A673 (cell line): ENCODE measurements around the gene BNC2. TPM values are rescaled to one million over a fixed set of nuclear protein-coding genes. Genes with fewer than 3 reads are reported as not detected.

ENCODE experiments used
- BruUV-seq: library from RNA; stranded (reverse); fragments of 400-500 nt; replicated peaks from 2 replicates; lab custom pipeline; 2021; lab: Mats Ljungman, UMichigan
- CTCF ChIA-PET: fragments of 300-600 bp; sonication (Branson Sonifier 250); formaldehyde crosslinking; loops from one replicate; lab custom pipeline; 2022; ENCODE audit warnings: antibody characterized with exemption; lab: Charles Lee
- POLR2A ChIA-PET: fragments of 300-600 bp; sonication (Branson Sonifier 250); formaldehyde crosslinking; loops from one replicate; lab custom pipeline; 2022; ENCODE audit warnings: antibody characterized with exemption; ENCODE audit not compliant: low non-redundant PET; lab: Charles Lee
- DNase-seq: peaks from one replicate; pipeline ENCODE4 v3.0.0-alpha.2; 2015; ENCODE audit warnings: low spot score
- H3K27ac ChIP-seq: fragments of 200-600 bp; sonication (generic); 2 replicates; pipeline ENCODE4 v1.5.1; 2016; ENCODE audit warnings: mixed run types, low read depth, mild to moderate bottlenecking, mixed read lengths, antibody characterized with exemption, low read length; ENCODE audit not compliant: poor library complexity, severe bottlenecking
- H3K27me3 ChIP-seq: fragments of 200-600 bp; sonication (generic); replicated peaks from 2 replicates; pipeline ENCODE4 v1.6.1; 2017; ENCODE audit warnings: mixed run types, low read depth, mild to moderate bottlenecking, mixed read lengths, antibody characterized with exemption, low read length; ENCODE audit not compliant: insufficient read depth, poor library complexity
- H3K36me3 ChIP-seq: fragments of 200-600 bp; sonication (generic); 2 replicates; pipeline ENCODE4 v1.6.1; 2016; ENCODE audit warnings: mixed run types, mild to moderate bottlenecking, mixed read lengths, antibody characterized with exemption, low read length; ENCODE audit not compliant: insufficient read depth, poor library complexity, severe bottlenecking
- H3K4me1 ChIP-seq: fragments of 200-600 bp; sonication (generic); 2 replicates; pipeline ENCODE4 v1.6.1; 2017; ENCODE audit warnings: mixed run types, mild to moderate bottlenecking, mixed read lengths, antibody characterized with exemption, low read length; ENCODE audit not compliant: insufficient read depth, poor library complexity, severe bottlenecking
- H3K4me3 ChIP-seq: fragments of 200-600 bp; sonication (generic); 2 replicates; pipeline ENCODE4 v1.5.1; 2016; ENCODE audit warnings: low read depth, mixed run types, mild to moderate bottlenecking, mixed read lengths, low read length; ENCODE audit not compliant: poor library complexity, severe bottlenecking
- H3K9me3 ChIP-seq: fragments of 200-600 bp; sonication (generic); 2 replicates; pipeline ENCODE4 v1.6.1; 2016; ENCODE audit warnings: mixed run types, low read depth, mild to moderate bottlenecking, mixed read lengths, antibody characterized with exemption, low read length; ENCODE audit not compliant: poor library complexity, severe bottlenecking
- EZH2 ChIP-seq: fragments of 200-600 bp; sonication (generic); IDR thresholded peaks from 2 replicates; pipeline ENCODE4 v1.6.1; 2017; ENCODE audit warnings: borderline replicate concordance, low read depth, mild to moderate bottlenecking, mixed read lengths, antibody characterized with exemption, low read length; ENCODE audit not compliant: poor library complexity, severe bottlenecking
- intact Hi-C: fragments of 100-400 bp; cut with micrococcal nuclease; formaldehyde crosslinking; loops from one replicate; pipeline ENCODE4 v1.10.0; 2022; ENCODE audit not compliant: unreplicated experiment
- total RNA-seq: library from RNA; stranded (reverse); gene quantifications from 2 replicates; pipeline ENCODE4 v1.2.3, GENCODE V29; 2021
- TF ChIP-seq, protein P1 (sequence below): fragments of 300-800, 200-600 bp; sonication (generic); conservative IDR thresholded peaks from 2 replicates; pipeline ENCODE4 v1.5.1; 2017; ENCODE audit warnings: low read depth, mild to moderate bottlenecking, antibody characterized with exemption, low read length, moderate library complexity, mixed read lengths

The BNC2 gene
- total RNA-seq, 1 experiment from 2014 or later, result 0.45 TPM

DNA sequence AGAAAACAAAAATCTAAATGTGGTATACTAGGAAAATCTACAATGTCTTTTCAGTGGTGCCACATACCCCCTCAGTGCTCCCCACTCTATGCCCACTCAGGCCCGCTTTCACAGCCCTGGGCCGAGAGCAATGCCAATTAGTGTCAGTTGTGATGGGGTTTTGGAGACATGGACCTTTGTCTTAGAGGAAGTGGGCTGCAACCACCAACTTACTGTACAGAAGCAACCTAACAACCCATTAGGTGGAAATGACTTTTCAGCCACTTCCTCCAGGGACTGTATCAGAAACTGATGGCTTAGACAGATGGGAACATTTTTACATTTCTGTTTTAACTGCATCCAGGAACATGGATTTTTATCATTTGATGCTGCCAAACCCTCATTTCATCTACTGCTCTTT is 268.0 kb downstream of the BNC2 start:
- Histone ChIP-seq H3K27me3 (no peaks in the 10 kb centered on the region), H3K4me1 (no peaks in the 10 kb centered on the region), H3K27ac (no peak overlapping the region), H3K36me3 (no peaks in the 10 kb centered on the region), H3K9me3 (no peaks in the 10 kb centered on the region), H3K4me3 (no peak overlapping the region)
- BruUV-seq, result no TSS peak
- ChIA-PET CTCF (no interaction called here), POLR2A (no interaction called here)
- no peak for DNase-seq
- TF ChIP-seq, protein P1, sequence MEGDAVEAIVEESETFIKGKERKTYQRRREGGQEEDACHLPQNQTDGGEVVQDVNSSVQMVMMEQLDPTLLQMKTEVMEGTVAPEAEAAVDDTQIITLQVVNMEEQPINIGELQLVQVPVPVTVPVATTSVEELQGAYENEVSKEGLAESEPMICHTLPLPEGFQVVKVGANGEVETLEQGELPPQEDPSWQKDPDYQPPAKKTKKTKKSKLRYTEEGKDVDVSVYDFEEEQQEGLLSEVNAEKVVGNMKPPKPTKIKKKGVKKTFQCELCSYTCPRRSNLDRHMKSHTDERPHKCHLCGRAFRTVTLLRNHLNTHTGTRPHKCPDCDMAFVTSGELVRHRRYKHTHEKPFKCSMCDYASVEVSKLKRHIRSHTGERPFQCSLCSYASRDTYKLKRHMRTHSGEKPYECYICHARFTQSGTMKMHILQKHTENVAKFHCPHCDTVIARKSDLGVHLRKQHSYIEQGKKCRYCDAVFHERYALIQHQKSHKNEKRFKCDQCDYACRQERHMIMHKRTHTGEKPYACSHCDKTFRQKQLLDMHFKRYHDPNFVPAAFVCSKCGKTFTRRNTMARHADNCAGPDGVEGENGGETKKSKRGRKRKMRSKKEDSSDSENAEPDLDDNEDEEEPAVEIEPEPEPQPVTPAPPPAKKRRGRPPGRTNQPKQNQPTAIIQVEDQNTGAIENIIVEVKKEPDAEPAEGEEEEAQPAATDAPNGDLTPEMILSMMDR, result no peak
- TF ChIP-seq EZH2, result no peak
- intact Hi-C loops, result loop anchor here (5.0 kb wide), 1 partner anchor 410 kb away; no protein-coding TSS in a partner anchor

DNA sequence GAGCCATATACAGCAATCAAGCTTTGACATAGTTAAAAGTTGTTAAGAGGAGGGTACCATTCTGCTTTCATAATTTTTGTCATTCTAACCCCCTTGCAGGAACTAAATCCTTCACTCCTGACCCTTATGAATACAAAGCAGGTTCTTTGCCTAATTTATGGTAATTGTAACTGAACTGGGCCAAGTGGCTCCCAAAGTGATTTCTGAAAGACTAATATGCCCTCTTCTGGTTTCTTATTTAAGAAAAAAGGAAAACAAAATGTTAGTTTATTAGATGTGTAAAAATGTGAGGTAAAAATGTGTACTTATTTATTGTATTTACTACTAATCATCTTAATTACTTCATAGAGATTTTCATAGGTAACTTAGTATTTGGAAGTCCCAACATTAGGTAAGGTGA is 268.5 kb downstream of the BNC2 start:
- TF ChIP-seq EZH2, result no peak
- TF ChIP-seq, protein P1, result no peak
- BruUV-seq, result no TSS peak
- no peaks in the 10 kb centered on the region for H3K4me1 ChIP-seq
- no peaks in the 10 kb centered on the region for H3K9me3 ChIP-seq
- ChIA-PET POLR2A (no interaction called here), CTCF (no interaction called here)
- peak; percentile 6 for DNase-seq
- no peaks in the 10 kb centered on the region for H3K27me3 ChIP-seq
- no peaks in the 10 kb centered on the region for H3K36me3 ChIP-seq
- H3K27ac ChIP-seq, result no peak overlapping the region
- intact Hi-C loops, result loop anchor here (5.0 kb wide), 1 partner anchor 410 kb away; no protein-coding TSS in a partner anchor
- H3K4me3 ChIP-seq, result no peak overlapping the region

DNA sequence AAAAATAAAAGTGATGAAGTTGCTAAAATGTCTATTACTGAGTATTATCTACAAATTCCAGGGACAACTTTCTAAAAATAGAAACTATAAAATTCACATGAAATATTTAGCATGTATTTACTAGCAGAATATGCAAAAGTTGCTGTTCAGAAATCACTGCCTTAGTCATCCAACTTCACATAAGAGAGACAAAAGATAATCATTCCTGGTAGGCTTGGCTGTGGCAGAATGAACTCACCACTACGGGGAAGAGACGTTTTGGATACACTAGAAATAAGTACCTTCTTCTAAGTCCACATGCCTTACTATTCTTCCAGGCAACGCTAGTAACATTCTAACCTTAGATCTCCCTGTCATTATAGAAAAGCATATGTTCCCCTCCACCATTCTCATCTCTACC is 272.2 kb downstream of the BNC2 start:
- H3K4me1 ChIP-seq, result no peaks in the 10 kb centered on the region
- ChIA-PET CTCF (no interaction called here), POLR2A (no interaction called here)
- BruUV-seq, result no TSS peak
- H3K27me3 ChIP-seq, result no peaks in the 10 kb centered on the region
- DNase-seq, result no peak
- no peak overlapping the region for H3K4me3 ChIP-seq
- TF ChIP-seq EZH2, result no peak
- TF ChIP-seq, protein P1, result no peak
- H3K27ac ChIP-seq, result no peak overlapping the region
- no peaks in the 10 kb centered on the region for H3K36me3 ChIP-seq
- H3K9me3 ChIP-seq, result no peaks in the 10 kb centered on the region
- intact Hi-C loops, result no loop called here
